GM12878 (cell line): ENCODE results near the gene SEC23A. TPM values are rescaled to one million over a fixed set of nuclear protein-coding genes. Genes with fewer than 3 reads are reported as not detected.
"Not testable (repeated sequence)": the region's sequence is repeated elsewhere in the genome, so short reads cannot be mapped to it uniquely, and the experiment has no call there.

ENCODE experiments used
- ATAC-seq: fragments of 200-7000 bp; cut with Tn5 transposase; 3 replicates; pipeline ENCODE4 v1.9.1; 2020; ENCODE audit warnings: mild to moderate bottlenecking, moderate library complexity
- BruUV-seq: library from RNA; stranded (reverse); fragments of 400-500 nt; replicated peaks from 2 replicates; lab custom pipeline; 2021; lab: Mats Ljungman, UMichigan
- CTCF ChIA-PET: fragments of 300-600 bp; sonication (Branson Sonifier 250); formaldehyde crosslinking; extraction: SDS; loops from one replicate; lab custom pipeline; 2021; ENCODE audit warnings: inconsistent platforms; lab: Yijun Ruan, JAX
- POLR2A ChIA-PET: fragments of 350-600 bp; formaldehyde crosslinking; extraction: SDS; loops from one replicate; lab custom pipeline; 2021; ENCODE audit warnings: inconsistent platforms; lab: Charles Lee
- RAD21 ChIA-PET: fragments of 300-600 bp; sonication (Branson Sonifier 250); formaldehyde crosslinking; loops from one replicate; lab custom pipeline; 2023; ENCODE audit warnings: antibody characterized with exemption; ENCODE audit not compliant: unreplicated experiment; lab: Charles Lee
- SMC1A ChIA-PET: fragments of 300-600 bp; sonication (Branson Sonifier 250); formaldehyde crosslinking; loops from one replicate; lab custom pipeline; 2023; ENCODE audit not compliant: unreplicated experiment, uncharacterized antibody; lab: Charles Lee
- DNase-seq: peaks from one replicate; pipeline ENCODE4 v3.0.0-alpha.2; 2011; ENCODE audit warnings: low read depth, low spot score
- FAIRE-seq: peaks from 3 replicates; lab custom pipeline; 2011; peaks lifted over from hg19 to GRCh38; lab: Jason Lieb, UNC
- H2AFZ ChIP-seq: 2 replicates; pipeline ENCODE4 v1.6.0; 2011; ENCODE audit warnings: low read depth, low read length, control low read depth; ENCODE audit not compliant: control insufficient read depth
- H3K27ac ChIP-seq: 2 replicates; pipeline ENCODE4 v1.5.1; 2011; ENCODE audit warnings: control low read depth; ENCODE audit not compliant: control insufficient read depth, insufficient read depth
- H3K27me3 ChIP-seq, 2 experiments: replicated peaks in 1 of 2; 2 replicates each; pipeline versions ENCODE4 v1.6.0 to v1.6.1; 2011; ENCODE audit warnings: low read length in 1 of 2; ENCODE audit not compliant: control insufficient read depth in 2 of 2, insufficient read depth in 2 of 2
- H3K36me3 ChIP-seq, 2 experiments: 2 replicates each; pipeline ENCODE4 v1.5.1; 2011; ENCODE audit warnings: low read length in 1 of 2; ENCODE audit not compliant: control insufficient read depth in 2 of 2, insufficient read depth in 2 of 2
- H3K4me1 ChIP-seq: 2 replicates; pipeline ENCODE4 v1.6.1; 2011; ENCODE audit warnings: mild to moderate bottlenecking, low read length, moderate library complexity, mixed read lengths; ENCODE audit not compliant: control insufficient read depth, insufficient read depth
- H3K4me2 ChIP-seq: 2 replicates; pipeline ENCODE4 v1.6.0; 2011; ENCODE audit warnings: control low read depth; ENCODE audit not compliant: control insufficient read depth, insufficient read depth
- H3K4me3 ChIP-seq: fragments of 200-600 bp; sonication (generic); 2 replicates; pipeline ENCODE4 v1.5.1; 2016
- H3K79me2 ChIP-seq: 2 replicates; pipeline ENCODE4 v1.6.0; 2011; ENCODE audit warnings: low read length; ENCODE audit not compliant: control insufficient read depth, insufficient read depth
- H3K9ac ChIP-seq: 2 replicates; pipeline ENCODE4 v1.8.0; 2011; ENCODE audit warnings: low read length, control low read depth, mixed read lengths; ENCODE audit not compliant: control insufficient read depth, insufficient read depth
- H3K9me3 ChIP-seq: replicated peaks from 3 replicates; pipeline ENCODE4 v1.5.1; 2011; ENCODE audit warnings: mild to moderate bottlenecking, low read length; ENCODE audit not compliant: control insufficient read depth, insufficient read depth
- H4K20me1 ChIP-seq: 2 replicates; pipeline ENCODE4 v1.6.0; 2011; ENCODE audit not compliant: control insufficient read depth, insufficient read depth
- WRNIP1 ChIP-seq: IDR thresholded peaks from 2 replicates; pipeline ENCODE4 v1.6.1; 2011; ENCODE audit warnings: low read depth, low read length, improper control_type of control experiment, borderline replicate concordance
- WGBS: methylation state at CpG from one replicate; pipeline ENCODE4 v1.1.6; 2016; ENCODE audit warnings: low lambda C conversion rate; ENCODE audit not compliant: insufficient replicate concordance, insufficient coverage; ENCODE audit errors: missing lambda C conversion rate; 5-methylcytosine and 5-hydroxymethylcytosine counted together
- in situ Hi-C: fragments of 300-500 bp; cut with MboI; formaldehyde crosslinking; loops from 9 replicates; pipeline ENCODE4 v1.14.3; 2018; ENCODE audit warnings: mixed read lengths
- intact Hi-C: fragments of 100-400 bp; cut with micrococcal nuclease; formaldehyde crosslinking; loops from one replicate; pipeline ENCODE4 v1.14.2; 2022; ENCODE audit not compliant: unreplicated experiment
- polyA plus RNA-seq, 11 experiments: library from polyadenylated mRNA; depleted of rRNA in 4 of 11; unstranded in 6 of 11; stranded (reverse) in 5 of 11; fragments of >200 nt; fragmentation: Nextera tagmentation in 4 of 11; fragmentation: Illumina TruSeq in 1 of 11; extraction: Ambion mirVana in 4 of 11; extraction: Trizol in 1 of 11; gene quantifications; 1 replicate in 1 of 11; 2 replicates in 10 of 11; pipeline versions ENCODE4 v1.2.1 to v1.2.3, GENCODE V29; 2011 to 2016; ENCODE audit warnings: inconsistent platforms in 2 of 11, missing spikeins in 2 of 11, low read depth in 1 of 11
- total RNA-seq, 4 experiments: library from RNA; depleted of rRNA in 3 of 4; stranded (reverse); fragments of >200 nt in 3 of 4; fragmentation: Illumina TruSeq in 1 of 4; extraction: Trizol in 1 of 4; gene quantifications; 2 replicates each; pipeline versions ENCODE4 v1.2.1 to v1.2.3, GENCODE V29; 2013 to 2021

Gene SEC23A
- total and polyA plus RNA-seq, 10 of the 15 experiments (the other 5 are each of a cell fraction or from before 2014, with no cell fraction given): 13.6 to 63.8 (median 37.3) TPM

- no peak for TF ChIP-seq WRNIP1
These were observed 78.8 kb downstream of the SEC23A start (continued) for GRCh38 chr14:39023939-39024871.

GRCh38 chr14:39017096-39018016 is 85.7 kb downstream of the SEC23A start:
- ATAC-seq, H3K27ac ChIP-seq, H2AFZ ChIP-seq, H3K36me3 ChIP-seq, H3K27me3 ChIP-seq, FAIRE-seq, H3K4me3 ChIP-seq, BruUV-seq, H3K4me1 ChIP-seq, H3K79me2 ChIP-seq, H3K9me3 ChIP-seq, intact Hi-C loops, H4K20me1 ChIP-seq, H3K9ac ChIP-seq, DNase-seq, H3K4me2 ChIP-seq: not testable (repeated sequence)
- in situ Hi-C loops: loop anchor here (10.0 to 25.0 kb wide), 3 partner anchors 293 to 1780 kb away; no protein-coding TSS in a partner anchor
- POLR2A ChIA-PET: interaction anchor here (0.6 kb wide), 2 partner anchors 24 to 98 kb away, joined by 4 to 7 read pairs; no protein-coding TSS in a partner anchor
- RAD21 ChIA-PET: interaction anchor here (0.6 kb wide), 1 partner anchor 8 kb away, joined by 3 read pairs; no protein-coding TSS in a partner anchor
- 95% methylated on average over 32 of the region's 33 CpGs for WGBS
- CTCF ChIA-PET: interaction anchor here (1.2 to 3.6 kb wide), 4 partner anchors 10 to 294 kb away, joined by 4 to 31 read pairs (median 8); no protein-coding TSS in a partner anchor
- SMC1A ChIA-PET: interaction anchor here (2.8 kb wide), 1 partner anchor 149 kb away, joined by 11 read pairs; no protein-coding TSS in a partner anchor
